Activated T-helper 2 cell treated with anti-CD3 and anti-CD28 coated beads, Interferon-gamma antibody, Interleukin-2, Interleukin-4, amounts not matched to agents 10 μg/mL and 5 μg/mL and 100 μg/mL, durations not matched to agents 14 hours and 24 hours and 36 hours (primary cell): Measurements from ENCODE around the gene CST1. TPM values are rescaled to one million over a fixed set of nuclear protein-coding genes. Genes with fewer than 3 reads are reported as not detected.
A peak's percentile ranks its signal among the peaks of the same experiment; 100 is the strongest.
"Not testable (repeated sequence)": the region's sequence is repeated elsewhere in the genome, so short reads cannot be mapped to it uniquely, and the experiment has no call there.

Source experiments
- DNase-seq: peaks from one replicate; pipeline ENCODE4 v3.0.0; 2021; ENCODE audit warnings: low spot score
- H3K27ac Mint-ChIP-seq: one replicate; pipeline ENCODE4 v1.8.0; 2021; ENCODE audit warnings: mixed read lengths
- H3K27me3 Mint-ChIP-seq: one replicate; pipeline ENCODE4 v1.8.0; 2021; ENCODE audit warnings: low read depth, mixed read lengths
- H3K36me3 Mint-ChIP-seq: one replicate; pipeline ENCODE4 v1.8.0; 2021; ENCODE audit warnings: low read depth, mixed read lengths
- H3K4me1 Mint-ChIP-seq: one replicate; pipeline ENCODE4 v1.8.0; 2021; ENCODE audit warnings: low read depth, mixed read lengths
- H3K4me3 Mint-ChIP-seq: one replicate; pipeline ENCODE4 v1.8.0; 2021; ENCODE audit warnings: low read depth, mild to moderate bottlenecking, moderate library complexity, mixed read lengths
- H3K9me3 Mint-ChIP-seq: one replicate; pipeline ENCODE4 v1.8.0; 2021; ENCODE audit warnings: mixed read lengths
- intact Hi-C: fragments of 100-400 bp; cut with micrococcal nuclease; formaldehyde crosslinking; loops from one replicate; pipeline ENCODE4 v1.15.1; 2023
- total RNA-seq: library from RNA; stranded (reverse); gene quantifications from 2 replicates; pipeline ENCODE4 v1.2.3, GENCODE V29; 2022

The CST1 gene
- total RNA-seq, 1 donor from 2014 or later: not detected

- H3K27ac Mint-ChIP-seq, H3K4me1 Mint-ChIP-seq, intact Hi-C loops, H3K9me3 Mint-ChIP-seq, H3K27me3 Mint-ChIP-seq, H3K4me3 Mint-ChIP-seq, H3K36me3 Mint-ChIP-seq: not testable (repeated sequence)
- DNase-seq: peak; percentile 10
Measured at GRCh38 chr20:23723659-23724307, 27.0 kb downstream of the CST1 start.

- DNase-seq, H3K9me3 Mint-ChIP-seq, H3K4me3 Mint-ChIP-seq, H3K27me3 Mint-ChIP-seq, H3K4me1 Mint-ChIP-seq, intact Hi-C loops, H3K36me3 Mint-ChIP-seq, H3K27ac Mint-ChIP-seq: not testable (repeated sequence)
Measured at GRCh38 chr20:23722851-23723250, 27.9 kb downstream of the CST1 start.

GRCh38 chr20:23721962-23722361 lies 28.8 kb downstream of the CST1 start:
- intact Hi-C loops: no loop called here
- Mint-ChIP-seq H3K27me3 (peaks cover 2% of the 10 kb centered on the region), H3K9me3 (no peaks in the 10 kb centered on the region), H3K4me3 (no peak overlapping the region), H3K36me3 (no peaks in the 10 kb centered on the region), H3K4me1 (no peaks in the 10 kb centered on the region), H3K27ac (no peak overlapping the region)
- no peak for DNase-seq

GRCh38 chr20:23719351-23719750 lies 31.4 kb downstream of the CST1 start:
- H3K27me3 Mint-ChIP-seq, H3K4me3 Mint-ChIP-seq, H3K36me3 Mint-ChIP-seq, H3K27ac Mint-ChIP-seq, H3K9me3 Mint-ChIP-seq, DNase-seq, intact Hi-C loops, H3K4me1 Mint-ChIP-seq: not testable (repeated sequence)

- H3K27me3 Mint-ChIP-seq, H3K4me1 Mint-ChIP-seq, H3K4me3 Mint-ChIP-seq, H3K36me3 Mint-ChIP-seq, H3K9me3 Mint-ChIP-seq, DNase-seq, H3K27ac Mint-ChIP-seq, intact Hi-C loops: not testable (repeated sequence)
Measured at GRCh38 chr20:23711778-23712177, 39.0 kb downstream of the CST1 start.

GRCh38 chr20:23710771-23711170 lies 40.0 kb downstream of the CST1 start:
- H3K4me3 Mint-ChIP-seq: no peak overlapping the region
- H3K36me3 Mint-ChIP-seq: no peaks in the 10 kb centered on the region
- H3K4me1 Mint-ChIP-seq: no peaks in the 10 kb centered on the region
- no peak overlapping the region for H3K27ac Mint-ChIP-seq
- no peak for DNase-seq
- H3K27me3 Mint-ChIP-seq: peaks cover 3% of the 10 kb centered on the region
- intact Hi-C loops: no loop called here
- H3K9me3 Mint-ChIP-seq: no peaks in the 10 kb centered on the region

GRCh38 chr20:23705895-23706294 lies 44.8 kb downstream of the CST1 start:
- no peak overlapping the region for H3K27ac Mint-ChIP-seq
- H3K36me3 Mint-ChIP-seq: no peaks in the 10 kb centered on the region
- H3K9me3 Mint-ChIP-seq: no peaks in the 10 kb centered on the region
- no peaks in the 10 kb centered on the region for H3K4me1 Mint-ChIP-seq
- no peak for DNase-seq
- intact Hi-C loops: no loop called here
- no peak overlapping the region for H3K4me3 Mint-ChIP-seq
- H3K27me3 Mint-ChIP-seq: peaks cover 3% of the 10 kb centered on the region

GRCh38 chr20:23702021-23702420 lies 48.7 kb downstream of the CST1 start:
- H3K4me1 Mint-ChIP-seq: no peaks in the 10 kb centered on the region
- H3K27me3 Mint-ChIP-seq: peaks cover 2% of the 10 kb centered on the region
- intact Hi-C loops: no loop called here
- no peak for DNase-seq
- H3K27ac Mint-ChIP-seq: no peak overlapping the region
- H3K36me3 Mint-ChIP-seq: no peaks in the 10 kb centered on the region
- no peaks in the 10 kb centered on the region for H3K9me3 Mint-ChIP-seq
- H3K4me3 Mint-ChIP-seq: no peak overlapping the region

GRCh38 chr20:23700931-23701330 lies 49.8 kb downstream of the CST1 start:
- no peak overlapping the region for H3K4me3 Mint-ChIP-seq
- intact Hi-C loops: no loop called here
- DNase-seq: no peak
- H3K27me3 Mint-ChIP-seq: no peaks in the 10 kb centered on the region
- no peak overlapping the region for H3K27ac Mint-ChIP-seq
- H3K9me3 Mint-ChIP-seq: no peaks in the 10 kb centered on the region
- no peaks in the 10 kb centered on the region for H3K36me3 Mint-ChIP-seq
- H3K4me1 Mint-ChIP-seq: no peaks in the 10 kb centered on the region

GRCh38 chr20:23697947-23698346 lies 52.8 kb downstream of the CST1 start:
- DNase-seq: no peak
- Mint-ChIP-seq H3K36me3 (no peaks in the 10 kb centered on the region), H3K27ac (no peak overlapping the region), H3K4me1 (no peaks in the 10 kb centered on the region), H3K27me3 (no peaks in the 10 kb centered on the region), H3K4me3 (no peak overlapping the region), H3K9me3 (no peaks in the 10 kb centered on the region)
- intact Hi-C loops: no loop called here

Other genes with a start within 250 kb of the CST1 start
- gene CST9L, start 182.5 kb downstream of the CST1 start, total RNA-seq: not detected in 2 replicates
- not detected in 2 replicates for gene CST9, start 145.0 kb downstream of the CST1 start, total RNA-seq
- 0.82 and 1.5 TPM in 2 replicates for gene CST3, start 113.0 kb downstream of the CST1 start, total RNA-seq
- gene CST4, start 61.9 kb downstream of the CST1 start, total RNA-seq: not detected in 2 replicates
- not detected in 2 replicates for gene CST2, start 75.8 kb upstream of the CST1 start, total RNA-seq
- not detected in 2 replicates for gene CST5, start 128.8 kb upstream of the CST1 start, total RNA-seq
- not detected in 2 replicates for gene GGTLC1, start 237.8 kb upstream of the CST1 start, total RNA-seq